Duodenal mucosa (tissue), 2 donors: ENCODE results near the gene ANGPTL2.
"Not testable (repeated sequence)": the region's sequence is repeated elsewhere in the genome, so short reads cannot be mapped to it uniquely, and the experiment has no call there.

Experiments used
- H3K27ac ChIP-seq: one replicate; pipeline ENCODE4 v1.7.0; 2013; ENCODE audit warnings: low read depth, low read length
- H3K27me3 ChIP-seq, 2 donors: one replicate each; pipeline ENCODE4 v1.7.0; 2013; ENCODE audit warnings: low read length in 2 of 2, control low read depth in 1 of 2; ENCODE audit not compliant: insufficient read depth in 2 of 2, control insufficient read depth in 1 of 2
- H3K36me3 ChIP-seq, 2 donors: one replicate each; pipeline ENCODE4 v1.7.0; 2013; ENCODE audit warnings: low read length in 2 of 2, control low read depth in 1 of 2; ENCODE audit not compliant: insufficient read depth in 2 of 2, control insufficient read depth in 1 of 2
- H3K4me1 ChIP-seq, 2 donors: one replicate each; pipeline ENCODE4 v1.7.0; 2013; ENCODE audit warnings: low read length in 2 of 2, control low read depth in 1 of 2; ENCODE audit not compliant: insufficient read depth in 2 of 2, control insufficient read depth in 1 of 2
- H3K4me3 ChIP-seq, 2 donors: one replicate each; pipeline ENCODE4 v1.7.0; 2013; ENCODE audit warnings: low read length in 2 of 2, low read depth in 1 of 2
- H3K9ac ChIP-seq, 2 donors: one replicate each; pipeline ENCODE4 v1.7.0; 2013; ENCODE audit warnings: low read length in 2 of 2, low read depth in 1 of 2
- H3K9me3 ChIP-seq, 2 donors: one replicate each; pipeline ENCODE4 v1.7.0; 2013; ENCODE audit warnings: low read length in 2 of 2, control low read depth in 1 of 2; ENCODE audit not compliant: control insufficient read depth in 1 of 2

Gene ANGPTL2, protein sequence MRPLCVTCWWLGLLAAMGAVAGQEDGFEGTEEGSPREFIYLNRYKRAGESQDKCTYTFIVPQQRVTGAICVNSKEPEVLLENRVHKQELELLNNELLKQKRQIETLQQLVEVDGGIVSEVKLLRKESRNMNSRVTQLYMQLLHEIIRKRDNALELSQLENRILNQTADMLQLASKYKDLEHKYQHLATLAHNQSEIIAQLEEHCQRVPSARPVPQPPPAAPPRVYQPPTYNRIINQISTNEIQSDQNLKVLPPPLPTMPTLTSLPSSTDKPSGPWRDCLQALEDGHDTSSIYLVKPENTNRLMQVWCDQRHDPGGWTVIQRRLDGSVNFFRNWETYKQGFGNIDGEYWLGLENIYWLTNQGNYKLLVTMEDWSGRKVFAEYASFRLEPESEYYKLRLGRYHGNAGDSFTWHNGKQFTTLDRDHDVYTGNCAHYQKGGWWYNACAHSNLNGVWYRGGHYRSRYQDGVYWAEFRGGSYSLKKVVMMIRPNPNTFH

DNA sequence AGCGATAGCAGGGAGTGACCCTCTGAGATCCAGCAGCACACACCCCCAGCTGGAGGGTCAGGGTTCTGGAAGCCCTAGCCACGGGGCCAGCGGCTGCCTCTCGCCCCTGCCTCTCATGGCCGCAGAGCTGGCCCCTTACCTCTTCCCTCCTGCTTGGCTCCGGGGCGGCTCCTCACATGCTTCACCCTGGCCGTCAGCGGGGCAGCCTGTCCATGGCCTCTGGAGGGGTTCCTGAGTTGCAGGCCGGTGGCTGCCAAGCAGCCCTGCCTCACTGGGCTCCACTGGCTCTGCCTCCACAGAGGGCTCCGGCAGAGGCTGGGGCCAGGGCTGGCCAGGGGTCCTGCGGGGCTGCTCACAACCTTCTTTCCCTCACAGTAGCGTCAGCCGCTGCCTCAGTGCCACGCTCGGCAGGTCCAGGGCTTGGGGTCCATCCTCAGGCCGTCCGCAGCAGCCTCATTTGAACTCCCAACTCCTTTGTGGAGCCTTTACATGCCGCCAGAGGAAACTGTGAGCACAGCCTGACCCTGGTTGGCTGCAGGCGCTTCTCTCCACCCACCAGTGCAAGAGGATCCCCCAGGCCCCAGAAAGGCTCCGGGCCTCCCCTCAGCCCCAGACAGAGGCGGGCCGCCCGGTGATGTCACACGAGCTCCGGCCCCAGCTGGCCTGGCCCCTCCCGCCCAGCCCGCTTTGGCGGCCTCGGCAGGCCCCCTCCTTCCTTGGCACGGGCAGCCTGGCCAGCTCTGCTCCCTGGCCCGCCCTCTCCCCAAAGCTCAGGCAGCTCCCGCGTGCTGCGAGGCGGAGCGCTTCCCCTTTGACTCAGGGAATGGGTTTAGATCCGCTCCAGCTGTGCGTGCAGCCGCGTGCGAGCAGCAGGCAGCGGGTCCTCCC, at the start of gene ANGPTL2:
ANGPTL2 (minus strand) TSS at position 460 of the 888 bp plus-strand sequence. CDS start 13,904 bp downstream, outside the sequence.
- peaks cover 7 to 26% of the 10 kb centered on the region in 2 donors for H3K4me1 ChIP-seq
- H3K27ac ChIP-seq: peak within 1 kb of the TSS; percentile 67
- no peaks in the 10 kb centered on the region for H3K27me3 ChIP-seq
- H3K36me3 ChIP-seq: peaks cover 0 to 13% of the 10 kb centered on the region in 2 donors
- H3K4me3 ChIP-seq: peak within 1 kb of the TSS; percentile 38 to 61
- no peaks in the 10 kb centered on the region for H3K9me3 ChIP-seq
- peak within 1 kb of the TSS; percentile 51 to 70 for H3K9ac ChIP-seq

DNA sequence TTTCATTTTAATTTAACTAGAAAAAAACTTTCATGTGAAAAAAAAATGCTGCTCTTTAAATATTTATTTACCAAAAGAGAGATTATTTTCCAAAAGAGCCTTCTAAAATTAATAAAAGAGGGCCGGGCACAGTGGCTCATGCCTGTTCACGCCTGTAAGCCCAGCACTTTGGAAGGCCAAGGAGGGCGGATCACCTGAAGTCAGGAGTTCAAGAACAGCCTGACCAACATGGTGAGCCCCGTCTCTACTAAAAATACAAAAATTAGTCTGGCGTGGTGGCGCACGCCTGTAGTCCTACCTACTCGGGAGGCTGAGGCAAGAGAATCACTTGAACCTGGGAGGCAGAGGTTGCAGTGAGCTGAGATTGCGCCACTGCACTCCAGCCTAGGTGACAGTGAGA, 48.9 kb upstream of the ANGPTL2 start:
- H3K27ac ChIP-seq, H3K9ac ChIP-seq, H3K9me3 ChIP-seq, H3K4me3 ChIP-seq, H3K4me1 ChIP-seq, H3K27me3 ChIP-seq: not testable (repeated sequence)
- peaks cover 15 to 50% of the 10 kb centered on the region in 2 donors for H3K36me3 ChIP-seq

DNA sequence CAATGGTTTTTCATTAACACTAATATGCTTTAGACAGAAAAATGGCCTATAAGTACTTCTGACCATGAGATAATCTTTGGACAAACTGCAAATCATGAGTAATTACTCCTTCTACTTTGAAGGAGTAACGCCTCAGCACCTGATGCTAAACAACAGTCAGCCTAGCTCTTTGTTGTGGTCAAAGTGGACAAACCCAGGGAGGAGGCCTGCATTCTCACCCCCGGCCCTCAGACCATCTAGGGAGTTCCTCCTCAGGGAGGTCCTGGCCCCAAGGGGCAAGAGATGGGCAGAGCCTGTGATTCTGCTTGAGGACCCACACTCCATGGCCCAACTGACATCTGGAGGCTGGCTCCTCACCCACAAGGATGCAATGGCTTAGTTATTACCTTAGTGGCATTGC, 48.2 kb upstream of the ANGPTL2 start:
- H3K36me3 ChIP-seq: peaks cover 15 to 43% of the 10 kb centered on the region in 2 donors

DNA sequence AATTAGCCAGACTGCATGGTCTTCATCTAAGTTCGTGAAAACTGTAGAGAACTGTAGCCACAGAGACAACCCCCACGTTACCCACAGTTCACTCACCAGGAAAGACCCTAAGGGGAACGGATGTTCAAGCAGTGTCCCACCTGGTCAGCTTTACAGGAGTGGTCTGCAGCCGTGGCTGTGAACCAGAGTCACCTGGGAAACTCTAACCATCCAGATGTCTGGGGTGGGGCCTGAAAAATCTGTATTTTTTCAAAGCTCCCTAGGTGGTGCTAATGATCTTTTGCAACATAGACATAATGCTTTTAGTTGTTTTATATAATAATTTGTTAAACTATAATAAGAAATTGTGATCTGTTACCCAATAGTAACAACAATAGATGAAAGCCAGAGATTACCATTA, 47.7 kb upstream of the ANGPTL2 start:
- H3K4me1 ChIP-seq: peaks cover 0 to 7% of the 10 kb centered on the region in 2 donors
- H3K27me3 ChIP-seq: no peaks in the 10 kb centered on the region
- H3K9me3 ChIP-seq: no peaks in the 10 kb centered on the region
- H3K4me3 ChIP-seq: no peak overlapping the region
- no peak overlapping the region for H3K9ac ChIP-seq
- peaks cover 15 to 39% of the 10 kb centered on the region in 2 donors for H3K36me3 ChIP-seq
- no peak overlapping the region for H3K27ac ChIP-seq

More for the DNA sequence above, 48.2 kb upstream of the ANGPTL2 start:
- Histone ChIP-seq H3K9me3 (no peaks in the 10 kb centered on the region), H3K27ac (no peak overlapping the region), H3K4me3 (no peak overlapping the region), H3K27me3 (no peaks in the 10 kb centered on the region), H3K9ac (no peak overlapping the region), H3K4me1 (peaks cover 0 to 7% of the 10 kb centered on the region in 2 donors)

DNA sequence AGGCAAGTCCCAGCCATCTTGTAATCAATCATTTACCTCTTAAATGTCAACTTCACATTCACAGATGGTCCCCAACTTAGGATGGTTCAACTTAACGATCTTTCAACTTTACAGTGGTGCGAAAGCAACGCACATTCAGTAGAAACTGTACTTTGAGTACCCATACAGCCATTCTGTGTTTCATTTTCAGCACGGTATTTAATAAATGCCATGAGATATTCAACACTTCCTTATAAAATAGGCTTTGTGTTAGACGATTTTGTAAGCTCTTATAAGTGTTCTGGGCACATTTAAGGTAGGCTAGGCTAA, 47.1 kb upstream of the ANGPTL2 start:
- Histone ChIP-seq H3K36me3 (peaks cover 15 to 34% of the 10 kb centered on the region in 2 donors), H3K4me1 (peaks cover 0 to 7% of the 10 kb centered on the region in 2 donors), H3K27ac (no peak overlapping the region), H3K4me3 (no peak overlapping the region), H3K9ac (no peak overlapping the region), H3K27me3 (no peaks in the 10 kb centered on the region), H3K9me3 (no peaks in the 10 kb centered on the region)

DNA sequence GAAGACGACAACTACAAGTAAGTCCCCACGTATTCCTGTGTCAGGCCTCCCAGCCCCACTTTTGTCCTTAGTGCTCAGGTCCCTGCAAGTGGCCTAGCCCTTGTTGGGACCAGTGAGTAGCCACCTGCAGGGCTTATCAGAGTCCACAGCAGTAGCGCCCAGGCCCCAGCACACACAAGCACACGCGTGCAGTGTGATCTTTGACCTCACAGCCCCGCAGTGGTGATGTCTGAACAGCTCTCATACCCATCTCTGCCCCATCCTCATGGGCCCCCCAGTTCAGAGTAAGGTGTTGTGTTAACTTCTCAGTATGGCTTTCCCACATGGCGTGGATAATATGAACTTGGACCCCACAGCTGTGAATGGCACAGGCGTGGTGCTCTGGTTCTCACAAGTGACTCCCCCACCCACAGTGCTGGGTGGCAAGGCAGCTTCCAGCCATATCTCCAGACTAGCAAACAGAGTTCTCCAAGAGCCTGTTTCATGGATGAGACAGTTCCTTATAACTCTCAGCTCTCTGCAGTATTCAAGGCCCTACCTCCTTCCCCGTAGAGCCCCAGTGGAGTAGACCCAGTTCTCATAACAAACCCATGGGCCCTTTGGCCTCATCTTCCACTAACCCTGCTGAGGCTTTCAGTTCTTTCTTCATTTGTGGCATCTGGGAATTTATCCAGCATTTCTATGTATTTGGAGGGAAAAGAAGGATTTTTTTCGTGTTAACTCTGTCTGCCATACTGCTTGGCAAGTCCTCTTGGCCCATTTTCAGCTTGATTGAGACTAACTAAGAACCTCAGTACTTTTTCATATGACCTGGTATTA, 46.5 kb upstream of the ANGPTL2 start:
- H3K4me1 ChIP-seq: peaks cover 0 to 7% of the 10 kb centered on the region in 2 donors
- H3K9me3 ChIP-seq: no peaks in the 10 kb centered on the region
- peaks cover 15 to 31% of the 10 kb centered on the region in 2 donors for H3K36me3 ChIP-seq
- H3K27me3 ChIP-seq: no peaks in the 10 kb centered on the region
- no peak overlapping the region for H3K9ac ChIP-seq
- H3K4me3 ChIP-seq: no peak overlapping the region
- no peak overlapping the region for H3K27ac ChIP-seq

DNA sequence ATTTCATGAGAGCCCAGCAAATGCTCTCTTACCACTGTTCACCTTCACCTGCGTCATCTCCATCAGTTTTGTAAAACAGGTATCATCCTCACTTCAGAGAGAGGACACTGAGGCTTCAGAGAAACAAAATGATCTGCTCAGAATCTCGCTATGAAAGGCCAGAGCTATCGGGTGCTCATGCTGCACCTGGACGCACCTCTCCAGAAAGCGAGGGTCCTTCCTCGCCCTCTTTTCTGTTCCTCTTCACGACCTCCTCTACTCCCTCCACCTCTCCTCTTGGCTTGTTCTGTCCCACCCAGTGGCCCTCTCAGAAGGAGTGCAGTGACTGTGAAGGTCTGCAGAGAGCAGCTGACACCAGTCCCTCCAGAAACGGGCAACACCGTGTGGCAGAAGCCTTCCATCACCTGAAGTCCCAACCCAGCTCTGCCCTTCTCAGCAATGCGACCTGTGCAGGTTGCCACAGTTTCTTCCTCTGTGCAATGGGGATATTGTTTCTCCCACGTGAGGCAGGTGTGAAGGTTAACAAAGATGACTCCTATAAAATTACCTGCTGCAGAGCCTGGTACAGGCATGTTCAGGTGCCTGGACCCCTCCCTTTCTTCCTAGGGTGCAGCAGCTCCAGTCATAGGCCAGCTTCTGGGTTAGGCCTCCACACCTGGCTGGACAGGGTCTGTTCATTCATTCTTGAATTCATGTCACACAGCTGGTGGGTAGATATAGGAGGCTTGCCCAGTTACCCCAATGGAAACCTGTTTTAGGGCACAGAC, 45.3 kb upstream of the ANGPTL2 start:
- H3K9me3 ChIP-seq: no peaks in the 10 kb centered on the region
- no peaks in the 10 kb centered on the region for H3K27me3 ChIP-seq
- peaks cover 15 to 26% of the 10 kb centered on the region in 2 donors for H3K36me3 ChIP-seq
- H3K4me3 ChIP-seq: no peak overlapping the region
- H3K27ac ChIP-seq: no peak overlapping the region
- peaks cover 4 to 11% of the 10 kb centered on the region in 2 donors for H3K4me1 ChIP-seq
- no peak overlapping the region for H3K9ac ChIP-seq

DNA sequence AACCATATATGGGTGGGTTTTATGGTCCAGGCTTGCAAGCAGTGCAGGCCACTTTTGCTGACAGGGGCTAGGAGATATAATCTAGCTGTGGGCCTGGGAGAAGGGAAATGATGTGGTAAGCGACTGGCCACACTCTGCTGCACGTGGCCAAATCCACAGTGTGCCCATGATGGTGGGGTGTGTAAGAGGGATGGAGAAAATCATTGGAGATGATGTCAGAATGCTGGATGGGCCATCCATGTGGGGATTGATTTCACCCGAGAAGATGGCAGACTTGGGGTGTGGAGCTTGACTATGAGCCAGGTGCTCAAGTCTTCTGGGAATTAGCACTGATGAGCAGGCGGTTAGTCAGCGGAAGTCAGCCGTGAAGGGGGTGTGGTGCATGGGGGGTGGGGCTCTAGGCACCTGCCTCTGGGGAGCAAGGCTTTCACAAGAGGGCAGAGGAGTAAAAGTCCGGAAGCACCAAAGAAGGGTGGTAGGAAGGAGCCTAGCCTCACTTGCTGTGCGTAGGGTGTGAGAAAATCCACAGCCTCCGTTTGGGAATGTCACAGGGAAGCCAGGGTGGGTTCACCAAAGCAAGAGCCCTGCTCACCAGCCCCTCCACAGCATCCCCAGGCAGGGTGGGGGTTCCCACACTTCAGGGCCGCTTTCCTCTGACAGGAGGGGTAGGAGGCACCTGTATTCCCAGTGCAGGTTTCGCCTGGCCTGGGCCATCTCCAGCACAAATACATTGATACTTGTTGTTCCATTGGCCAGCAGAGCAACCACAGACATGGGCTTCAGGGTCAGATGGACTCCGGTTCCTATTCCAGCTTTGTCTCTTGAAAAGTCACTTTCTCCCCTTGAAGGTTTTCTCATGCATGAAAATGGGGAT, 44.5 kb upstream of the ANGPTL2 start:
- Histone ChIP-seq H3K36me3 (peaks cover 15 to 21% of the 10 kb centered on the region in 2 donors), H3K27me3 (no peaks in the 10 kb centered on the region), H3K9me3 (no peaks in the 10 kb centered on the region), H3K4me3 (no peak overlapping the region), H3K9ac (no peak overlapping the region), H3K4me1 (peaks cover 12 to 20% of the 10 kb centered on the region in 2 donors), H3K27ac (no peak overlapping the region)
